Measurements from ENCODE around the gene TBC1D22A.

Gene TBC1D22A

DNA sequence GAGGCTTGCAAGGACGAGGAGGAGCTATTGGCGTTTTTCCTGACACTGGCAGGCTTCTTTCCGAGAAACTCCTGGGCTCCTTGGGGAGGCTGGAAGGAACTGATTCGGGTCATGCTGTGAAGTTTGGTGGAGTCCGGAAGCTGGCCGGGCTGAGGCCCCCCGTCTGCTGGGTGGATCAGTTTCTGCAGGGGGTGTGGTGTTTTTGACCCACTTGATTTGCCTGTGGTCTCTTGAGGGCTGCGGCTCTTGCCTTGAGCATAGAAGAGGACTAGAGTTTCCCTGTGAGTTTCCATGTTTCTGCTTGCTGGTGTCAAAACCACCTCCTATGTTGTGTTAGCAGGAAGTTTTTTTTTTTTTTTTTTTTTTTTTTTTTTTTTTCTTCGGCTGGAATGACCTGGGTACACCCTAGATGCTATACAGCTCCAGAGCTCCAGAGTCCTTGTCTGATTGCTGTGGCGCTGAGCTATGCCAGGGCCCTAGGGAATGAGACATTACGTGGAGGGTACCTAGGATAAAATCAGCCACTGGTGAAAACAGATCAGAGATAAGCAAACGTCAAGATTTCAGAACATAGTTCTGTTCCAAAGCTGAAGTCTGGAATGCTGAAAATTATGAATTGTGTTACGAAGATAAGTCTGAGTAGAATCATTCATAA lies 728 bp downstream of the TBC1D22A start:
- H3K9me3 ChIP-seq (ENCODE audit: severe bottlenecking) = no peaks in the 10 kb centered on the region
- H3K4me3 ChIP-seq (ENCODE audit: low read depth, low read length) = peak overlapping the region; percentile 97
- TF ChIP-seq CTCF (IDR thresholded peaks at IDR 0.05; ENCODE audit: low read depth, low read length) = no peak
- H3K27ac ChIP-seq = peak overlapping the region; percentile 91
- no peak for DNase-seq
- no peaks in the 10 kb centered on the region for H3K27me3 ChIP-seq (ENCODE audit: insufficient read depth, low read depth, severe bottlenecking)
- peaks cover 10% of the 10 kb centered on the region for H3K36me3 ChIP-seq

DNA sequence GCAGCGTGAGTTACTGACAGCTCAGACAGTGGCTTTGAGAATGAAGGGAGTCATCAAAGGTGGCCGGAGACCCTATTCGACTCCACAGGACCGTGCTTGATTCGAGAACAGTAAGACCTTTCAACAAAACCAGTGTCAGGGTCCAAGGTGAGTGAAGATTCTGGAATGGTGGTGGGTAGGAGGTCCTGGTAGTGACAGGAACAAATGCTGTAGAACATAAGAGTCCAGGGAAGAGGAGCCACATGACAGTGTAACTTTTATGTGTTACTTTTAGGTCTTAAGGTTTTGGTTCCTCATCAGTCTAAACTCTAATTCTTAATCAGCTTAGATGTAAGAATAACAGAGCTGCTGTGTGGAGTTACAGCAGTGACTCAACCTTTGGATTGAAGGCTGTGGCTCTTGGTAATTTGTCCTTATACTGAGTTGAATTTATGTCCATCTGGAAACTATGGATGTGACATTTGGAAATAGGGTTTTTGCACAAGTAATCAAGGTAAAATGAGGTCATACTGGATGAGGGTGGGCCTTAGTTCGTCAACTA lies 1.8 kb downstream of the TBC1D22A start:
- H3K27me3 ChIP-seq (ENCODE audit: insufficient read depth, low read depth, severe bottlenecking) = no peaks in the 10 kb centered on the region
- DNase-seq = no peak
- no peaks in the 10 kb centered on the region for H3K9me3 ChIP-seq (ENCODE audit: severe bottlenecking)
- no peak overlapping the region for H3K27ac ChIP-seq
- peaks cover 10% of the 10 kb centered on the region for H3K36me3 ChIP-seq
- TF ChIP-seq CTCF (IDR thresholded peaks at IDR 0.05; ENCODE audit: low read depth, low read length) = no peak
- no peak overlapping the region for H3K4me3 ChIP-seq (ENCODE audit: low read depth, low read length)

DNA sequence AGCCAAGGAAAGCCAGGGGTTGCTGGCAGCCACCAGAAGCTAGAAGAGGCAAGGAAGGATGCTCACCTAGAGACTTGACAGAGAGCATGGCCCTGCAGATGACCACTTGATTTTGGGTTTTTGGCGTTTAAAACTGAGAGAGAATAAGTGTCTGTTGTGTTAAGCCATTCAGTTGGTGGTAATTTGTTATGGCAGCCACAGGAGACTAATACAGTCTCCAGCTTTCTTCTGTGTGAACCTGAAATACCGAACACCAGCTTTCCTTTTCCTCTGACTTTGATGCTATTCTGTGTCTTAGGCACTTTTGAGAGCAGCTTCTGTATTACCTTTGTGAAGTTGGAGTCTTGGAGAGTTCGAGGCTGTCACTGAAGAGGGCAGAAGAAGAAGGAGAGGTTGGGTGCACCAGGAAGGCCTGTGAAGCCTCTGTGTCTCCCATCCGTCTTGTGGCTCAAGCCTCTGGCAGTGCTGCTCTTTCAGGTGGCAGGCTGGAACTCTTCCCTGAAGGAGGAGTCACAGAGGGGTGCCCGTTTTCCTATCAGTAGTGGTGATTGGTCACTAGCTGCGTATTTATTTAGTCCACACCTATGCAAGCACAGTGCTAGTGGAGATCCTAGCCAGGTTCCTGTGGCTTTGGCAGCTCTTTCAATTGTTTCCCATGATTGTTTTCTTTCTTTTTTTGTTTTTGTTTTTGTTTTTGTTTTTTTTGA lies 2.5 kb downstream of the TBC1D22A start:
- Histone ChIP-seq H3K36me3 (peaks cover 10% of the 10 kb centered on the region), H3K9me3 (ENCODE audit: severe bottlenecking) (no peaks in the 10 kb centered on the region), H3K4me3 (ENCODE audit: low read depth, low read length) (no peak overlapping the region), H3K27ac (no peak overlapping the region), H3K27me3 (ENCODE audit: insufficient read depth, low read depth, severe bottlenecking) (no peaks in the 10 kb centered on the region)
- TF ChIP-seq CTCF (IDR thresholded peaks at IDR 0.05; ENCODE audit: low read depth, low read length) = no peak
- DNase-seq = no peak

- no peak overlapping the region for H3K4me3 ChIP-seq (ENCODE audit: low read depth, low read length)
- TF ChIP-seq CTCF (IDR thresholded peaks at IDR 0.05; ENCODE audit: low read depth, low read length) = no peak
- no peak overlapping the region for H3K27ac ChIP-seq
- peaks cover 4% of the 10 kb centered on the region for H3K36me3 ChIP-seq
- H3K27me3 ChIP-seq (ENCODE audit: insufficient read depth, low read depth, severe bottlenecking) = no peaks in the 10 kb centered on the region
- H3K9me3 ChIP-seq (ENCODE audit: severe bottlenecking) = no peaks in the 10 kb centered on the region
- DNase-seq = no peak
Observed at GRCh38 chr22:46766611-46767010, 4.2 kb downstream of the TBC1D22A start.

GRCh38 chr22:46767249-46767985 lies 5.0 kb downstream of the TBC1D22A start:
- no peak overlapping the region for H3K27ac ChIP-seq
- no peak for DNase-seq
- no peak for TF ChIP-seq CTCF (IDR thresholded peaks at IDR 0.05; ENCODE audit: low read depth, low read length)
- H3K36me3 ChIP-seq = peaks cover 4% of the 10 kb centered on the region
- no peak overlapping the region for H3K4me3 ChIP-seq (ENCODE audit: low read depth, low read length)
- H3K9me3 ChIP-seq (ENCODE audit: severe bottlenecking) = no peaks in the 10 kb centered on the region
- no peaks in the 10 kb centered on the region for H3K27me3 ChIP-seq (ENCODE audit: insufficient read depth, low read depth, severe bottlenecking)
